Stimulated activated CD8-positive, alpha-beta memory T cell treated with anti-CD3 and anti-CD28 coated beads, Interleukin-15, amount 100 ng/mL, for 4 hours (primary cell): ENCODE measurements around the gene CAPN14.

Source experiments
- DNase-seq, 2 donors: peaks; one replicate each; pipeline ENCODE4 v3.0.0-alpha.2; 2020; ENCODE audit warnings: low read depth in 2 of 2

Gene CAPN14

DNA sequence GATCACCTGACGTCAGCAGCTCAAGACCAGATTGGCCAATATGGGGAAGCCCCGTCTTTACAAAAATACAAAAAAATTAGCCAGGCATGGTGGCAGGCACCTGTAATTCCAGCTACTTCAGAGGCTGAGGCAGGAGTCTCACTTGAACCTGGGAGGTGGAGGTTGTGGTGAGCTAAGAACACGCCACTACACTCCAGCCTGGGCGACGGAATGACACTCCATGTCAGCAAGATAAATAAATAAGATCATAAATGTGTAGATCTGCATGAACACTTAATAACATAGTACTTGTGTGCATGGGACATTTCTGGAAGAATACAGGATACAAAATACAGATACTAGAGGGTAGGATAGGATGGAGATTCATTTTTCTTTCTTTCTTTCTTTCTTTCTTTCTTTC is 25.7 kb upstream of the CAPN14 start:
- DNase-seq, result no peak

DNA sequence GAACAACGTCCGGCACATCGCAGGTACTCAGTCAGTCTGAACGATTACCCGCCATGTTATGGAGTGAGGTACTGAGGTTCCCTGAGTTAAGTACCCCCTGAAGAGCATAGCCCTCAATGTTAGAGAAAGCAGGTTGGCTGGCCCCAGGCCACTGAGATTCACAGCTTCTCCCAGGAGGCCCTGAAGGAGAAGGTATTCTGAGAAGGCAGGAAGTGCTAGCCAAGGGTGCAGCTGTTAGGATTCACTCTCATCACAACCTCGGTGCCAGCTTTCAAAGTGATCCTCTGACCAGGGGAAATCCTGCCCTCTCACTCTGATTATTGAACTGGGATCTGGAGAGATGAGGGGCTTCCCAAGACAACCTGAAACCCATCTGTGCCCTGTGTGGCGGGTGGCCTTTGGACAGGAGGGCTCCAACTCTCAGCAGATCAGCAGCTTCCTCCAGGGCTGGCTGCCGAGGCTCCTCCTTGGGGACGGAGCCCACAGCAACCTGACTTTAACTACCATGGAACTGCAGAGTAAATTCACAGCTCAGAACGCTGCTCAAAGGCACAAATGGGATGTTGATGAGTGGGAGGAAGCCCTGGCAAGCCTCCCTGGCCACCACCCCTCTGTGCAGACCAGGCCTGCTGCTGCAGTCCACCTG is 24.4 kb upstream of the CAPN14 start:
- no peak for DNase-seq

DNA sequence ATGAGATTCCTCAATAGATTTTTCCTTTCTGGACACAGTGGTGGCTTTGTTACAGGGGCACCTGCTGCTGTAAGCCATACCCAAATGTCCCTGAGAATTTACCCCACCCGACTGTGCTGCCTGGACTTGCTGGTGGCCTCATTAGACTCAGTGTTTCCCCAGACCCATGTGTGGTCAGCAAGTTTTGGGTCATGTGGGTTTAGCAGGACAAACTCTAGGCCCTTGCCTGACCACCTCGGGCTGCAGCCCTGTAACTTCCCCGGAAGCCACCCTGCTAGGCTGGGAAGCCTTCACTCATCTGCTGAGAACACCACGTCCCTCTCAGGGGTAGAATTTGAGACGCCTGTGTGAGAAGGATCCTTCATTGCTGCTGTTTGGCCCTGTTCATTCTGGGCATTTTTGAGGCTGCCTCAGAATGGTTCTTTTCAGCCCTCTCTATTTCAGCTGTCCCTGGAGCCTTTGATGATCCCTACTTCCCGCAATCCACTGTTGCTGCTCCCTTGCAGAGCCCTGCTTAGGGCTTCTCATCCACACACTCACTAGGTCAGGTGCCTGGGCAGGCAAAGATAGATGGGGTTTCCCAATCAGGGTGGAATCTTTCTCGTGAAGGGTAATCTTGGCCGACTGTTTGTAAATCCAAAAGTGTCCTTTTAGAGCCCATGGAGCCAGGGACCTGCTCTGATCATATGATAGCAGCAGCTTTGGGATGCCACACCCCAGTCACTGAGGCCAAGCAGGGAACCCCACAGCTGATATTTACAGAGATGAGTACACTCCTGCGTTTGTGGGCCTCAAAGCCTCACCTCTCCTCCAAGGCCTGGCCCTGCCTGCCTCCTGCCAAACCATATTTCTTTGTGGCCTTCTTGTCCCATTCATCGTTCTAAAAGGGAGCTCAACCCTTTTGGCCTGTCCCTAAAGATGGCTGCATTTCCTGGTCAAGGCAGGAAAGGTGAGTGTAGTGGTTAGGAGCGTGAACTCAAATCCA is 23.4 kb upstream of the CAPN14 start:
- no peak for DNase-seq

DNA sequence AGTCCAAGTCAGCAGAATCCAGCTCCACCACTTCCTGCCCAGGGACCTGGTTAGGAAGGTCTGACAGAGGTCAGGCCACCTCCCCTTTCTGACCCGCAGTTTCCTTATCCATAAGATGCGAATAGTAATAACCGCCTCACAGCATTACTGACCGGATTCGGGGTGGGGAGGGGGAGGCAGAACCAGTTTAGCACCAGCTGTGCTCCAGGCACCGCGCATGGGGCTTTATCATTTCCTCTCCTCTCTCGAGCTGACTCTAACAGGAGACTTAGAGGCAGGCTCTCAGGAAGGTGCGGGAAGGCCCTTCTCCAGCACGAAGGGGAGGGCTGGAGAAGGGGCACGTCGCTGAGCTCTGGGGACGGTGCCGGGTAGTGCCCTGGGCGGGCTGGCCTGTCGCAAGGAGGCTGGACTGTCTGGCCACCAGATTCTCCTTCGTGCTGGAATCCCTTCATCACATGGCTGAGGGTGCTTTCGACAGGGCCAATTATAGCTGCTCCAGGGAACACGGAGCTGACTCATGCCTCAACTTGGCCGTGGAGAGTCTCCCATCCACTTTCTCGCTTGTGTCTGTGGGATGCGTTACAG is 22.4 kb upstream of the CAPN14 start:
- DNase-seq, result no peak

DNA sequence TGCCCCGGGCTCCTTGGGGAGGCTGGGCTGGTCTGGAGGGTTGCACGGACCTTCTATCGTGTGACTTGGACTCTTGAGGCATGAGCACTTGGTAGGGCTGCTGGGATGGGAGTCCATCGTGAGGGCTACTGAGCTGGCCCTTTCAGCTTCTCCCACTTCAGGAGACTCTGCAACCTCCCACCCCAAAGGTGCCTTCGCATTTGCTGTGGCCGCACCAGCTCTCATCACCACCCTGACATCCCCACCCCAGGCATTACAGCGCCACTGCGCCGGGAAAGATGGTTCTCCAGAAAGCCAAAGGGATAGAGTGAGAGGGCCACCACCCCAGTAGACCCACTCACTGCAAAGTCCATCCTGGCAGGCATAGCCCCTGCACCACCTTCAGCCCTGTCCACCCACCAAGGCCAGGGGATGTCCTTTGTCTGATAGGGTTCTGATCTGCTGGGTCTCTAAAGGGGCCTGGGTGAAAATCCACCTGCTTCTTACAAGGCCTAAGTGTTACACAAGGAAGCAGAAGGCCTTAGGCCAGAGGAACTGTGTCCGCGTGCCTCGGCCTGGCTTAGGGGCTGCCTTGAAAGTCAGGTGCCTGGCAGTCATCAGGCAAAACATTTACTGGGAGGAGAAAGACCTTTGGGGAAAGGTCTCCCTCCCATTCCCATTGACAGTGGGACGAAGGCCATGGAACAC is 21.7 kb upstream of the CAPN14 start:
- no peak for DNase-seq

DNA sequence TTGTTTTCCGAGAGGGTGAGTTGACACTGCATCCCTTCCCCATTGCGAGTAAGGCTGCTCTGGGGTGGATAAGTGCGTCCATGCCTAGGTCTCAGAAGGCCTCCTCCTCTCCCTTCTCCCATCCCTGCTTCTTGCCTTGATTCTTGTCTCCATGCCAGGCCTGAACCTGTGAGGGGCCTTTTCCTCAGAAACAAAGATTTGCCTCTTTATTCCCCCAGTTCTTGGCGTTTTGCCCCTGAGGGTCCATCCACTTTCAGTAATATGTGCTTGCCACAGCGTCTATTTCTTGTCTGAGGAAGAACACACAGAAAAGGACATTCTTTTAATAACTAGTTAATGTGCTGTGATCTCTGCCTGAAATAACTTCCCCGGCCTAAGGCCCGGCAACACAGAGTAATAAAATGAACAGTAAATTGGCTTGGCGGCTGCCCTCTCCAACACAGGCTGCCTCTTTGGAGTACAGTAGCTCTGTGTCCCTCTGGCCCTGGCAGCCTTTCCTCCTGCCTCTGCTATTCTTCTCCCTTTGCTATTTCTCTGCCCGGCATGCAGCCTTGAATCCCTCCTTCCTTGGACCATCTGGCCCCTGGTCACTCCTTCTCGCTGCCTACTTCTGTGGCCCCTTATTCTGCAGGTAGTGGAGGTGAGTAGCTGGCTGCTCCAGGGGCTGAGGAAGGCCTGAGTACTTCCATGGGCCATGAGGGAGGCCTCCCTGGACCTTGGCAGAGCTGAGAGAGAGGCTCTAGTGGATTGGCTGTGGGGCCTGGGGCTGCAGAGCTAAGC is 21.0 kb upstream of the CAPN14 start:
- no peak for DNase-seq

DNA sequence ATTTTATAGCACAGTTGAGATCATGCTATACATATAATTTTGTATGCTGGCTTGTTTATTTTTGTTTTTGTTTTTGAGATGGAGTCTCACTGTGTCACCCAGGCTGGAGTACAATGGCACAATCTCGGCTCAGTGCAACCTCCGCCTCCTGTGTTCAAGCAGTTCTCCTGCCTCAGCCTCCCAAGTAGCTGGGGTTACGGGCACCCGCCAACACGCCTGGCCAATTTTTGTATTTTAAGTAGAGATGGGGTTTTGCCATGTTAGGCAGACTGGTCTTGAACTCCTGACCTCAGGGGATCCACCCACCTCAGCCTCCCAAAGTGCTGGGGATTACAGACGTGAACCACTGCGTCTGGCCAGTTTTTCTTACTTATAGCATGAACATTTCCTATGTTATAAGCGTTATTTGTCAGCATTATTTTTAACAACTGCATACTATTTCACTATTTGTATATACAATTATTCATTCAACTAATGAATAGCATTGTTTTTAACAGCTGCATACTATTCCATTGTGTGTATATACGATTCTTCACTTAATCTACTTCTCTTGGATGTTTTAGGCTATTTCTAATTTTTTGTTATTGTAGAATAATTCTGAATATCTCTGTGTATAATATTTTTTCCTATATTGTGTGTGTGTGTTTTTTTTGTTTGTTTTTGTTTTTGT is 20.2 kb upstream of the CAPN14 start:
- DNase-seq, result no peak

DNA sequence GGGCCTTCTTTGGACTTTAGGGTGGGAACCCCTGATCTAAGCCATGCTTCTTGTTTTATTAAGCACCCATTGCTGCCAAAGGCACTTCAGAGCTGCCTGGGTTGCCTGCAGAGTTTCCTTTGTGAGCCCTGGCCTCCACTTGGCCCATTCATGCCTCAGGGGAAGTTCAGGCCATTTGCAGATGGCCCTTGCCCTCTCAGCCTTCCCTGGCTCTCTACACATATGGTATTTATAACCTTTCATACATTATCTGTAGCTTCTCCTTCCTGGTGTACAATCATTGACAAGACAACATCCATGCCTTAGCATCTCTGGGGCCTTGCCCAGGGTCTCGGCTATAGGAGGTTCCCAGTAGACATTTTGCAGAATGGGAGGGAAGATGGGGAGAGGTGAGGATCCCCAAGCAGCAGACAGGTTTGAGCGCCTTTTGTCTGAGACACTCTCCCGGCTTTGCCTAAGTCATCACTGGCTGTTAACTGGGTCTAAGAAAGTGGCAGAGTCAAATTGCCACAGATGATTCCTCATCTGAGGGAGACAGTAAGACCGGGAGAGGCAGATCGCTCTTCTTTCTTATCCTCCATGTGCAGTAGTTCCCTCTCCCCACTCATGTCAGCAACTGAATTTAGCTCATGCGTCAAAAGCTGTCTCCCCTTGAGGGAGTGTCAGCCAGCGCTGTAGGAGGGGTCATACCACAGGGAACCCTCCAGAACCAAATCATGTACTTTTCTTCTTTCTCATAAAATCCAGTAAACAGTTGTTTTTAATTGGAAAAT is 19.3 kb upstream of the CAPN14 start:
- DNase-seq, result no peak

DNA sequence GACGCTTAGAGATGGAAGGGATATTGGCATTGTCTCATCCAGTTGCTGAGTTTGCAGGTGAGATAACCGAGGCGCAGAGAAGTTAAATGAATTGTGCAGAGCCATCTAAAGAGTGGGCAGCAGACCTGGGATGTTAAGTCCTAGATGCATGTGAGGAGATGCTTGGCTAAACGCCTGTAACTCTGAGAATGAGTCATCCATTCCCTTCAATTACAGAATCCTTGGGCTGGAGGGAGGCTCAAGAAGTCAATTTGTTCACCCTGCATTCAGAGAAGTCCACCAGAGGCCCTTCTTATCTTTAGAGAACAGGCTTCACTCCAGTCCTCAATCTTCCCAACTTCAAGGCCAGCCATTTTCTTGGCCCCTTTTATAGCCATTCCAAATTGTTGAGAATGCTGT is 18.2 kb upstream of the CAPN14 start:
- DNase-seq, result no peak

DNA sequence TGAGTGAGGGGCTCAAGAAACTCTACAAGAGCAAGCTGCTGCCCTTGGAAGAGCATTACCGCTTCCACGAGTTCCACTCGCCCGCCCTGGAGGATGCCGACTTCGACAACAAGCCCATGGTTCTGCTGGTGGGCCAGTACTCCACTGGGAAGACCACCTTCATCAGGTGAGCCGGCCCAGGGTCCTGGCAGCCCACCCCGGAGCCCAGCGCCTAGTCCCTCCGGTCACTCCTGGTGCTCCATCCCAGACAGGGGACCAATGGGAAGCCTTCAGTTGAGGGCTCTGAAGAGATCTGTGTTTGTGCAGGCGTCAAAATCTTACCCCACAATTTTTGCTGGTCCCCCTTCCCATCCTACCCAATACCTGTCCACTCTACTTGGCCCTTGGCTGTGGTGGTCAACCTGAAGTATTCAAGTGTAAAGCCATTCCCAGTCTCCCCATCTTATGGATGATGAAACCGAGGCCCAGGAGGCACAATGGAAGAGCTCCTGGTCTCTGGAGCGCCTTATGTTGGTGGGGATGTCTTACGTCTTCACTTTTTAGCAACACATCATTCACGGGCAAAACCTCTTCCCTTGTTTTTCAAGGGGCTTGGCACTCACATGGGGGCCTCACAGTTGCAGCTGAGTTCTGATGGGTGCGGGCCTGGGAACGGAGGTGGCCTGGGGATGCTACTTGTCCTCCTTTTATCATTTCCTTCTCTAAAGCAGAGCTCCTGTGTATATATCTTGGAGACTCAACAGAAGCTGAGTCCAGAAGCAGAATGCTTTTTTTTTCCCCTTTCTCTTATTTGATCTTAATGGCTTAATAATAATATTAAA is 17.6 kb upstream of the CAPN14 start:
- no peak for DNase-seq

DNA sequence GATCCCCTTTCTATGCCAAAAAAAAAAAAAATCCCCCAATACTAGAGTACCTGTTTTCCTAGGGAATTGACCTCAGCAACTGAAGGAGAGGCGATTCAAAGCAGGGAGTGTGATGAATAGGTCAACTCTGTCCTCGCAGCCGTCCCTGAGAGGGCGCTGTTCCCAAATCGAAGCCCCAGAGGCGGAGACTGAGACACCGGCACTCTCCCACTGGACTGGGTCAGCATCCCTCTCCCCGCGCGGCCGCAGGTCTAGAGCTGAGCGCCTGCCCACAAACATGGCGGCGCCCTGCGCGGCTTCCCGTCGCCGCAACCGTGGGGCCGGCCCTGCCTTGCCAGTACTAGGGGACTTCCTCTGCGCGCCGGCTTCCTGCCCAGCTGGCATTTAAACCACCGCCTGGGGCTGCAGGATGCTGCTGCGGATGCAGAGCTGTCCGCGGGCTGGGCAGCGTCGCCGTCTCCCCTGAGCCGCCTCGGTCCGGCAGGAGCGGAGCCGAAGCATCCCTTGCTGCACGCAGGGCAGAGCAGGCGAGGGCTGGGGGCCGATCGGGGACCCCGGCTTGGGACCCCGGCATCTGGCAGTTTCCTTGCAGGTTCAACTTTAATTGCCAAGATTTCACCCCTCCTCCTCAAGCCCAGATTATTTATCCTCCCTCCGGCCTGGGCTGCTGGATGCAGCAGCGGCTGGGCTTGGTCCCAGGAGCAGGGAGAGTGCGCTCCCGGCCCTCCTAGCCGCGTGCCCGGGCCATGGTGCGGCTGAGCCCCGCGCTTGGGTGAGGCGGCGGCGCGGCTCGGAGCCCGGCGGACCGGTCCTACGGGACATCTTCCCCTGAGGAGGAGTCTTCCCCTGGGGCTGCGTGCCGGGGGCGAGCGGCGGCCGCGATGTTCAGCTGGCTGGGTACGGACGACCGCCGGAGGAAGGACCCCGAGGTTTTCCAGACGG is 16.7 kb upstream of the CAPN14 start, which contains the start of gene EHD3:
TSS of gene EHD3 (plus strand) at position 412 of the 942 bp plus-strand sequence. CDS start at position 882, 470 bp downstream.
- peak; percentile 44 to 61 for DNase-seq

DNA sequence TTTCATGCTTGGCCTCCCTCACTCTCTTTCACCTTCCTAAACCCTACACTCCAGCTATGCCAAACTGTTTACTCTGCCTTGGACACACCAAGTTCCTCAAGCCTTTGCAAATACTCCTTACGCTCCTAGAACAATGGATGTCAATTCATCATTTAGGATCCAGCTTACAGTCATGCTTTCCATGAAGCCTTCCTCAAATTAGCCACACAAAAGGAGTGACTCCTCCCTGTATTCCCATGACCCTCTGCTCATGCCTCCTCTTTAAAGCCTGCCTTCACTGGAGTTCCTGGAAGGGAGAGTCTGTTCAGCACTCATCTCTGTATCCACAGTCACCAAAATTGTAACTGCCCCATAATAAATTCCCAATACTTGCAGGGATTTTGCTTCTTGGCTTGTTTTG is 15.9 kb upstream of the CAPN14 start:
- no peak for DNase-seq

DNA sequence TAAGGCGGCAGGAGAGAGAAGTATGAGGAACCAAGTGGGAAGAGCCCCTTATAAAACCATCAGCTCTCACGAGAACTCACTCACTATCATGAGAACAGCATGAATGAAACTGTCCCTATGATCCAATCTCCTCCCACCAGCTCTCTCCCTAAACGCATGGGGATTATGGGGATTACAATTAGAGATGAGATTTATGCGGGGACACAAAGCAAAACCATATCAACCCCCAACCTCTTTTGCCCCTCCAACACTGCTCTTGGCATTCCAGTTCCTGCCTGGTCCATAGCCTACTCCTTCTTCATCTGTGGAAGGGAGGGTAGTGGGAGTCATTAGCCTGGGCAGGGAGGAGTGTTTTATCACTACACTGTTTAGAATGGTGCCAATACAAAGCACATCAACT is 15.3 kb upstream of the CAPN14 start:
- no peak for DNase-seq

DNA sequence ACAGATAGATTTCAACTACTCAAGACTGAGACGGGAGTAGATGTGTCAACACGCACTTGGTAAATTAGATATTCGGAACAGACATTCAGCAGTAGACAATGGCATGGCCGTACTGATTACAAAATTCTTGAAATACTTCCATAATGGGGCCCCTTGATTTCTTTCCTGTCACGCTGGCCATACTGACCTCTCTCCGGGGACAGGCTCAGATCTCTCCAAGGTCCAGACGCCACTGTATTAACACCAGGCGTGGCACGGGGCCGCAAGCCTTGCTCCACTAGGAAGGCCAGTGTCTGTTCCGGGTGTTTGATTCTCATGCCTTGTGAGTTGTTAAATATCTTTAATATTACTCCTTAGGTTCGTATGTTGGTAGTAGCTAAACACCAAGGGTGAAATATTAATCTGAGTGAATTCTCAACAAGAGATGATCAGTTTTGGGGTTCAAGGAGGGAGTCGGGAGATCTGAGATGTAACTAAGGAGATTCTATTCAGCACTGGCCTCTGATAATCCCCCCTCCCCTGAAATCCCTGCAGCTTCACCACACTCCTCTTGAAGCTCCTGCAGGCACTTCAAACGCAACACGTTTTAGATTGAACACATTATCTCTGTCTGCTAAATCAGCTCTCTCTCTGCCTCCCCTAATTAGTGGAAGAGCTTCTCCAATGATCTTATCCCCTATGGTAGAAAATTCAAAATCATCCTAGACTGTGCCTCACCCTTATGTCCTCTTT is 14.4 kb upstream of the CAPN14 start:
- DNase-seq, result no peak

DNA sequence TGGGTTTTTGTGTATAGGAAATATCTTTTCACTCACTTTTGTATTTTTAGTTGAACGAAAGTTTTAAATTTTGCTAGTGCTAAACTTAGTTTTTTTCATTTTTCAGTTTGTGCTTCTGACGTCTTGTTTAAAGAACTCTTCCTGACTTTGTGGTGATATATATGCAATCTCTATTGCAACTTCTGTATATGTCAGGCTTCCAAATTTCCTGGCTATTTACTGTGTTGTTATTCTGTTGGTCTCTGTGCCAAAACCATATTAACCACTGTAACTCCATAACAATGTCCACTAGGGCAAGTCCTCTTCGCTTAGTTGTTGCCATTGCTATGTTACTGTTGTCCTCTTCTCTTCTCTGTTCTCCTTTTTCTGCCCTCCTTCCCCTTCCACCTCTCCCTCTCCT is 13.4 kb upstream of the CAPN14 start:
- no peak for DNase-seq

DNA sequence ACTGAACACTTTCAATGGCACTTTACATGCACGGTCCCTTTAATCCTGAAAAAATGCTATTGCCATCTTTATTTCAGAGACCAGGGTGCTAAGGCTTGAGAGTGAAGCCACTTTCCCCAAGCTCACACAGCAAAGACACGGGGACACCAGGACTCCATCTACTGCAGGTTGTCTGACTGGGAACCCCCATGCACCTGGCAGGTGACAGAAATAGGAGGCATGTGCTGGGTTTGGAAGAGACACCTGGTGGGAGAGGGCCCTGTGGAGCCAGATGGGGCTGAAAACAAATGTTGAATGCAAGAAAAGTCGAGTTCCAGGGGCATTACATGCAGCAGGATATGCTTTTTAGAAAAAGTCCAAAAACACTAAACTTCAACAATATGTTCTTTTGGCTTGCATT is 11.4 kb upstream of the CAPN14 start:
- DNase-seq, result no peak

DNA sequence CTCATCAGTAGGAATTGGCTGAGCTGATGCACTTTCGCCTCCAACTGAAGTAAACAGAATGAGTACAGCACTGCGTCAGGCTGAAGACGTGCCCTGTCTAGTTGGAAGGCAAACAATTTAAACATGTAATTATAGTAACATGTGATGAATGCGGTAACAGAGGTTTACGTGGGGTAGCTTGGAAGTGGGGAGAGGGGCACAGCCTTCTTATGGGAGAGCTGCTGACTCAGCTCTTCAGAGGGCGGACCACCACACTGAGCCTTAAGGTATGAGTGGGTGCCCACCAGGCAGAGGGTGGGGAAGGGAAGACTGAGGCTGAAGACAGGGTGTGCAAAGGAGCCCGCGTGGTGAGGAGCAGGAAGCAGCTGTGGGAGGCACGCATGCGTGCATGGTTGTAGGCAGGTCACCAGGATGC is 10.4 kb upstream of the CAPN14 start:
- no peak for DNase-seq
